Myocyte (in vitro differentiated cells): ENCODE measurements around the gene IDI2. TPM values are rescaled to one million over a fixed set of nuclear protein-coding genes. Genes with fewer than 3 reads are reported as not detected.
A peak's percentile ranks its signal among the peaks of the same experiment; 100 is the strongest.
"Not testable (repeated sequence)": the region's sequence is repeated elsewhere in the genome, so short reads cannot be mapped to it uniquely, and the experiment has no call there.

ENCODE experiments used
- DNase-seq: peaks from one replicate; pipeline ENCODE4 v3.0.0-alpha.2; 2012; ENCODE audit warnings: low read depth
- polyA plus RNA-seq: library from polyadenylated mRNA; unstranded; fragments of >200 nt; gene quantifications from one replicate; pipeline ENCODE4 v1.2.1, GENCODE V29; 2012; ENCODE audit warnings: missing spikeins
- total RNA-seq: library from RNA; depleted of rRNA; stranded (reverse); fragments of >200 nt; gene quantifications from 2 replicates; pipeline ENCODE4 v1.2.3, GENCODE V29; 2014

Gene IDI2
- not detected in 2 replicates for total RNA-seq
- not detected for polyA plus RNA-seq

- DNase-seq = no peak
Measured at GRCh38 chr10:1025683-1026082, at the start of gene IDI2. TSS of gene IDI2 (minus strand) at chr10:1025859. CDS start at chr10:1024723, 1,136 bp downstream.

- no peak for DNase-seq
Measured at GRCh38 chr10:1074748-1075308, 49.2 kb upstream of the IDI2 start.

- no peak for DNase-seq
Measured at GRCh38 chr10:1074052-1074747, 48.5 kb upstream of the IDI2 start.

- DNase-seq = no peak
Measured at GRCh38 chr10:1070919-1071318, 45.3 kb upstream of the IDI2 start.

- DNase-seq = no peak
Measured at GRCh38 chr10:1068380-1069361, 43.0 kb upstream of the IDI2 start.

GRCh38 chr10:1066734-1067133 lies 41.1 kb upstream of the IDI2 start:
- DNase-seq = not testable (repeated sequence)

GRCh38 chr10:1064964-1065247 lies 39.2 kb upstream of the IDI2 start:
- no peak for DNase-seq

GRCh38 chr10:1063232-1063865 lies 37.7 kb upstream of the IDI2 start:
- no peak for DNase-seq

GRCh38 chr10:1061930-1062774 lies 36.5 kb upstream of the IDI2 start:
- no peak for DNase-seq

GRCh38 chr10:1059902-1060301 lies 34.2 kb upstream of the IDI2 start:
- DNase-seq = no peak

GRCh38 chr10:1058017-1058416 lies 32.4 kb upstream of the IDI2 start:
- no peak for DNase-seq

GRCh38 chr10:1057106-1057657 lies 31.5 kb upstream of the IDI2 start:
- DNase-seq = no peak

- DNase-seq = peak; percentile 86
Measured at GRCh38 chr10:1056326-1057105, 30.9 kb upstream of the IDI2 start, which contains the start of gene WDR37. TSS of gene WDR37 (plus strand) at chr10:1056385. CDS start at chr10:1072156, 15,771 bp downstream.

- DNase-seq = no peak
Measured at GRCh38 chr10:1054684-1055083, 29.0 kb upstream of the IDI2 start.

GRCh38 chr10:1050554-1050953 lies 24.9 kb upstream of the IDI2 start:
- DNase-seq = no peak

GRCh38 chr10:1050145-1050544 lies 24.5 kb upstream of the IDI2 start:
- DNase-seq = no peak

- DNase-seq = peak; percentile 76
Measured at GRCh38 chr10:1049425-1049958, 23.8 kb upstream of the IDI2 start.

GRCh38 chr10:1048732-1049424 lies 23.2 kb upstream of the IDI2 start, which contains the start of gene IDI1:
TSS of gene IDI1 (minus strand) at chr10:1049119. CDS start at chr10:1049003, 116 bp downstream.
- DNase-seq = peak; percentile 99
